GM12892 (cell line): ENCODE measurements around the gene NR1H4. TPM values are rescaled to one million over a fixed set of nuclear protein-coding genes. Genes with fewer than 3 reads are reported as not detected.
"Not testable (repeated sequence)": the region's sequence is repeated elsewhere in the genome, so short reads cannot be mapped to it uniquely, and the experiment has no call there.

Experiments
- DNase-seq: peaks from one replicate; pipeline ENCODE4 v3.0.0; 2011; ENCODE audit not compliant: insufficient read length
- FAIRE-seq: peaks from 2 replicates; lab custom pipeline; 2011; peaks lifted over from hg19 to GRCh38; lab: Jason Lieb, UNC
- POLR2A ChIP-seq: IDR thresholded peaks from 2 replicates; pipeline ENCODE4 v1.6.1; 2011; ENCODE audit warnings: low read depth, low read length, control low read depth
- POLR2AphosphoS5 ChIP-seq: IDR thresholded peaks from 2 replicates; pipeline ENCODE4 v1.6.1; 2011; ENCODE audit warnings: low read depth, low read length, control low read depth
- TAF1 ChIP-seq: IDR thresholded peaks from 2 replicates; pipeline ENCODE4 v1.6.1; 2011; ENCODE audit warnings: low read depth, mild to moderate bottlenecking, control low read depth, low read length, borderline replicate concordance
- polyA plus RNA-seq: library from polyadenylated mRNA; unstranded; fragments of >200 nt; gene quantifications from one replicate; pipeline ENCODE4 v1.2.1, GENCODE V29; 2012; ENCODE audit warnings: missing spikeins, inconsistent platforms; ENCODE audit not compliant: missing spikeins

NR1H4 gene
- polyA plus RNA-seq, result not detected

GRCh38 chr12:100473716-100474150, at the start of gene NR1H4:
Gene NR1H4 (plus strand): TSS chr12:100473866. CDS start chr12:100493324, 19,458 bp downstream.
- TF ChIP-seq TAF1 (no peak), POLR2AphosphoS5 (no peak), POLR2A (no peak)
- DNase-seq (no peak), FAIRE-seq (no peak)

- TF ChIP-seq POLR2AphosphoS5, result no peak
- TF ChIP-seq TAF1, result no peak
- no peak for TF ChIP-seq POLR2A
- no peak for DNase-seq
- FAIRE-seq, result no peak
Measured at GRCh38 chr12:100426145-100426544, 47.5 kb upstream of the NR1H4 start.

GRCh38 chr12:100427078-100427477, 46.6 kb upstream of the NR1H4 start:
- DNase-seq (no peak), FAIRE-seq (no peak)
- TF ChIP-seq TAF1 (no peak), POLR2AphosphoS5 (no peak), POLR2A (no peak)

- DNase-seq, FAIRE-seq: not testable (repeated sequence)
Measured at GRCh38 chr12:100430251-100430650, 43.4 kb upstream of the NR1H4 start.

- FAIRE-seq, result no peak
- DNase-seq, result no peak
- TF ChIP-seq TAF1, result no peak
- TF ChIP-seq POLR2AphosphoS5, result no peak
- TF ChIP-seq POLR2A, result no peak
Measured at GRCh38 chr12:100433701-100434100, 40.0 kb upstream of the NR1H4 start.

GRCh38 chr12:100434177-100434576, 39.5 kb upstream of the NR1H4 start:
- TF ChIP-seq POLR2AphosphoS5 (no peak), TAF1 (no peak), POLR2A (no peak)
- FAIRE-seq, result no peak

GRCh38 chr12:100435957-100436356, 37.7 kb upstream of the NR1H4 start:
- DNase-seq (no peak), FAIRE-seq (no peak)
- TF ChIP-seq TAF1, result no peak
- TF ChIP-seq POLR2A, result no peak
- TF ChIP-seq POLR2AphosphoS5, result no peak

More at GRCh38 chr12:100434177-100434576, 39.5 kb upstream of the NR1H4 start:
- DNase-seq, result no peak

- DNase-seq (no peak), FAIRE-seq (no peak)
- no peak for TF ChIP-seq POLR2AphosphoS5
- no peak for TF ChIP-seq POLR2A
Measured at GRCh38 chr12:100437038-100437841, 36.4 kb upstream of the NR1H4 start.

GRCh38 chr12:100439797-100440196, 33.9 kb upstream of the NR1H4 start:
- FAIRE-seq, result no peak
- no peak for TF ChIP-seq TAF1
- TF ChIP-seq POLR2AphosphoS5, result no peak
- no peak for TF ChIP-seq POLR2A
- no peak for DNase-seq

GRCh38 chr12:100442403-100442802, 31.3 kb upstream of the NR1H4 start:
- no peak for DNase-seq

GRCh38 chr12:100443434-100443833, 30.2 kb upstream of the NR1H4 start:
- FAIRE-seq (no peak), DNase-seq (no peak)
- TF ChIP-seq TAF1, result no peak
- no peak for TF ChIP-seq POLR2AphosphoS5
- no peak for TF ChIP-seq POLR2A

More at GRCh38 chr12:100442403-100442802, 31.3 kb upstream of the NR1H4 start:
- FAIRE-seq, result no peak
- TF ChIP-seq POLR2AphosphoS5 (no peak), TAF1 (no peak), POLR2A (no peak)

GRCh38 chr12:100445081-100445481, 28.6 kb upstream of the NR1H4 start:
- TF ChIP-seq TAF1, result no peak
- no peak for TF ChIP-seq POLR2A
- TF ChIP-seq POLR2AphosphoS5, result no peak
- FAIRE-seq (no peak), DNase-seq (no peak)
